ENCODE data around the gene SLC25A24. TPM values are rescaled to one million over a fixed set of nuclear protein-coding genes. Genes with fewer than 3 reads are reported as not detected.

The SLC25A24 gene
- total RNA-seq, 1 experiment from 2014 or later = 23.6 TPM

DNA sequence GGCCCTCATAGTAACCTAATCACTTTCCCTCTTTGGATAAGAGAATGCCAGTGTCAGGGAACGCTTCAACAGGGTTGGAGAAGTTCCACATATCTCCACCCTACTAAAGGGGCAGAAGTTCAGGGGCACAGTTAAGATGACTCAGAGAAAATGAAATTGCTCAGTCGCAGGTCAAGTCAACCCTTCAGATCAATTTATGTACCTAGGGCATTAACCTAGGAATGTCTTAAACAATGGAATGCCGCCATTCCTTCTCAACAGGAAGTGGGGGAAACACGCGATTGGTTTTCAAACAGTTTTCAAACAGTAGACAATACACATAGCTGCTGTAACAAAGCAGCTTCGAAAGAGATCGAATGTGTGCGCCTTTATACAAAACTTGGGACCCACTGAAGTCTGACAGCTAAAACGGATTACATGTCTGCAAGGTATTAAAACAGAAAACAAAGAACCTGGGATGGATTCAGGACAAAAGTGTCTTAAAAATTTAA, 897 bp downstream of the SLC25A24 start (continued):
- TF ChIP-seq TCF7L2 (IDR thresholded peaks at IDR 0.05; ENCODE audit: borderline replicate concordance, extremely low read depth, insufficient read depth, insufficient read length) (no peak), ZFX (IDR thresholded peaks at IDR 0.05) (no peak)

DNA sequence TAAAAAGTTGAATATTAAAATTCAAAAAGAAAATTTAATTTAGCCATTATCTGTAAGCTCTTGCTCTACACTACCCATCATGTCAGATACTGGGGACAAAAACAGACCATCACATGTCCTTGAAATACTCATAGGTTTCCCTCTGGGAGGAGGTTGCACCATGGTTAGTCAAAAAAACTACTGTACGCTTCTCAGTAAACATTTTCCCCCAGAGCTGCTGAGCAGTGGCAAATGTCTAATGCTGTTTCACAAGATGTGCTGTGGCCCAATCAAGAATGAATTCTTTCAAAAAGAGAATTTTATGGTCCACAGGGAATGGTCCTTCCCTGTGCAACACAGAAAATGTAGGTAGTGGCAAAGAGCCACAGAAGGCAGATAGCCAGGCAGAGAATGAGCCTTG, 6.1 kb downstream of the SLC25A24 start:
- Histone ChIP-seq H3K9me3 (ENCODE audit: control insufficient read depth in 1 of 2, insufficient read depth in 1 of 2, low read depth in 1 of 2, low read length in 2 of 2) (no peaks in the 10 kb centered on the region), H3K79me2 (ENCODE audit: insufficient read depth, low read length) (peaks cover 85% of the 10 kb centered on the region), H3K4me3 (replicated peaks in 1 of 2; ENCODE audit: low read depth in 1 of 2, low read length in 2 of 2) (no peak overlapping the region), H3K9me2 (ENCODE audit: insufficient read depth) (no peaks in the 10 kb centered on the region), H3K36me3 (ENCODE audit: control insufficient read depth in 1 of 2, insufficient read depth in 2 of 2, low read length in 2 of 2) (peaks cover 0 to 4% of the 10 kb centered on the region in 2 experiments; a peak in 1 of 4 replicates), H3K27me3 (ENCODE audit: insufficient read depth, low read length) (no peaks in the 10 kb centered on the region), H2AFZ (ENCODE audit: low read depth, low read length, poor library complexity, severe bottlenecking) (no peak overlapping the region), H3K9ac (ENCODE audit: low read length) (no peak overlapping the region), H4K20me1 (ENCODE audit: insufficient read depth) (no peaks in the 10 kb centered on the region), H3K4me1 (ENCODE audit: control insufficient read depth in 1 of 2, insufficient read depth in 2 of 2, low read length in 2 of 2) (peaks cover 4 to 12% of the 10 kb centered on the region in 2 experiments; a peak in 3 of 4 replicates), H3K27ac (ENCODE audit: low read depth, low read length) (no peak overlapping the region), H3K4me2 (ENCODE audit: low read length) (no peak overlapping the region)
- DNase-seq (ENCODE audit: low read depth, low spot score) (no peak), ATAC-seq (no peak)
- no TSS peak for BruUV-seq (replicated peaks)
- POLR2A ChIA-PET = no interaction called here
- TF ChIP-seq JUND (IDR thresholded peaks at IDR 0.05) (no peak), POLR2AphosphoS5 (IDR thresholded peaks at IDR 0.05; ENCODE audit: low read depth, low read length) (no peak), FOSL1 (IDR thresholded peaks at IDR 0.05; ENCODE audit: low read depth) (no peak), EZH2 (IDR thresholded peaks at IDR 0.05) (no peak), RAD21 (IDR thresholded peaks at IDR 0.05; ENCODE audit: low read depth) (no peak), TCF7L2 (IDR thresholded peaks at IDR 0.05; ENCODE audit: borderline replicate concordance, extremely low read depth, insufficient read depth, insufficient read length) (no peak), CEBPB (IDR thresholded peaks at IDR 0.05; ENCODE audit: low read depth) (no peak), SIN3A (IDR thresholded peaks at IDR 0.05; ENCODE audit: low read depth) (no peak), EGR1 (IDR thresholded peaks at IDR 0.05; ENCODE audit: low read depth) (no peak), ZFX (IDR thresholded peaks at IDR 0.05) (no peak), CTCF (IDR thresholded peaks at IDR 0.05 in 2 of 3, conservative IDR thresholded peaks at IDR 0.05 in 1 of 3; ENCODE audit: borderline replicate concordance in 1 of 3, insufficient read depth in 1 of 3, low read depth in 2 of 3, low read length in 2 of 3) (no peak)
- TF ChIP-seq, protein P1, sequence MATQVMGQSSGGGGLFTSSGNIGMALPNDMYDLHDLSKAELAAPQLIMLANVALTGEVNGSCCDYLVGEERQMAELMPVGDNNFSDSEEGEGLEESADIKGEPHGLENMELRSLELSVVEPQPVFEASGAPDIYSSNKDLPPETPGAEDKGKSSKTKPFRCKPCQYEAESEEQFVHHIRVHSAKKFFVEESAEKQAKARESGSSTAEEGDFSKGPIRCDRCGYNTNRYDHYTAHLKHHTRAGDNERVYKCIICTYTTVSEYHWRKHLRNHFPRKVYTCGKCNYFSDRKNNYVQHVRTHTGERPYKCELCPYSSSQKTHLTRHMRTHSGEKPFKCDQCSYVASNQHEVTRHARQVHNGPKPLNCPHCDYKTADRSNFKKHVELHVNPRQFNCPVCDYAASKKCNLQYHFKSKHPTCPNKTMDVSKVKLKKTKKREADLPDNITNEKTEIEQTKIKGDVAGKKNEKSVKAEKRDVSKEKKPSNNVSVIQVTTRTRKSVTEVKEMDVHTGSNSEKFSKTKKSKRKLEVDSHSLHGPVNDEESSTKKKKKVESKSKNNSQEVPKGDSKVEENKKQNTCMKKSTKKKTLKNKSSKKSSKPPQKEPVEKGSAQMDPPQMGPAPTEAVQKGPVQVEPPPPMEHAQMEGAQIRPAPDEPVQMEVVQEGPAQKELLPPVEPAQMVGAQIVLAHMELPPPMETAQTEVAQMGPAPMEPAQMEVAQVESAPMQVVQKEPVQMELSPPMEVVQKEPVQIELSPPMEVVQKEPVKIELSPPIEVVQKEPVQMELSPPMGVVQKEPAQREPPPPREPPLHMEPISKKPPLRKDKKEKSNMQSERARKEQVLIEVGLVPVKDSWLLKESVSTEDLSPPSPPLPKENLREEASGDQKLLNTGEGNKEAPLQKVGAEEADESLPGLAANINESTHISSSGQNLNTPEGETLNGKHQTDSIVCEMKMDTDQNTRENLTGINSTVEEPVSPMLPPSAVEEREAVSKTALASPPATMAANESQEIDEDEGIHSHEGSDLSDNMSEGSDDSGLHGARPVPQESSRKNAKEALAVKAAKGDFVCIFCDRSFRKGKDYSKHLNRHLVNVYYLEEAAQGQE (IDR thresholded peaks at IDR 0.05; ENCODE audit: low read depth) = no peak
- TF ChIP-seq, protein P2, sequence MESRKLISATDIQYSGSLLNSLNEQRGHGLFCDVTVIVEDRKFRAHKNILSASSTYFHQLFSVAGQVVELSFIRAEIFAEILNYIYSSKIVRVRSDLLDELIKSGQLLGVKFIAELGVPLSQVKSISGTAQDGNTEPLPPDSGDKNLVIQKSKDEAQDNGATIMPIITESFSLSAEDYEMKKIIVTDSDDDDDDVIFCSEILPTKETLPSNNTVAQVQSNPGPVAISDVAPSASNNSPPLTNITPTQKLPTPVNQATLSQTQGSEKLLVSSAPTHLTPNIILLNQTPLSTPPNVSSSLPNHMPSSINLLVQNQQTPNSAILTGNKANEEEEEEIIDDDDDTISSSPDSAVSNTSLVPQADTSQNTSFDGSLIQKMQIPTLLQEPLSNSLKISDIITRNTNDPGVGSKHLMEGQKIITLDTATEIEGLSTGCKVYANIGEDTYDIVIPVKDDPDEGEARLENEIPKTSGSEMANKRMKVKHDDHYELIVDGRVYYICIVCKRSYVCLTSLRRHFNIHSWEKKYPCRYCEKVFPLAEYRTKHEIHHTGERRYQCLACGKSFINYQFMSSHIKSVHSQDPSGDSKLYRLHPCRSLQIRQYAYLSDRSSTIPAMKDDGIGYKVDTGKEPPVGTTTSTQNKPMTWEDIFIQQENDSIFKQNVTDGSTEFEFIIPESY (IDR thresholded peaks at IDR 0.05; ENCODE audit: extremely low read depth, insufficient replicate concordance, low read length) = no peak
- intact Hi-C loops (cut with micrococcal nuclease) = no loop called here
- CTCF ChIA-PET = no interaction called here
- RAD21 ChIA-PET (ENCODE audit: low non-redundant PET in 1 of 2, low total read pairs in 2 of 2, uncharacterized antibody in 2 of 2, unreplicated experiment in 2 of 2) = no interaction called here
